ENCODE measurements around the gene ADRA1B.

- TF ChIP-seq ZNF274 (IDR thresholded peaks at IDR 0.05; ENCODE audit: low read depth, low read length) = no peak
- no peak for TF ChIP-seq SUZ12 (IDR thresholded peaks at IDR 0.05; ENCODE audit: extremely low read depth, insufficient read depth, insufficient read length)
- TF ChIP-seq YY1 (IDR thresholded peaks at IDR 0.05; ENCODE audit: insufficient read depth, insufficient read length) = no peak
These were observed 32.7 kb upstream of the ADRA1B start for GRCh38 chr5:159883522-159883950.
